GM23338 (cell line): Measurements from ENCODE around the gene TMEM87B. TPM values are rescaled to one million over a fixed set of nuclear protein-coding genes. Genes with fewer than 3 reads are reported as not detected.

Source experiments
- ATAC-seq: fragments of 200-7000 bp; cut with Tn5 transposase; 3 replicates; pipeline ENCODE4 v1.9.1; 2020
- DNase-seq: peaks from one replicate; pipeline ENCODE4 v3.0.0-alpha.2; 2015; ENCODE audit warnings: low spot score
- H2AFZ ChIP-seq: fragments of 200-600 bp; sonication (generic); 2 replicates; pipeline ENCODE4 v1.8.0; 2016; ENCODE audit warnings: antibody characterized with exemption, mild to moderate bottlenecking, moderate library complexity
- H3F3A ChIP-seq: fragments of 200-600 bp; sonication (generic); replicated peaks from 2 replicates; pipeline ENCODE4 v1.8.0; 2017; ENCODE audit warnings: antibody characterized with exemption, mixed run types, low read depth
- H3K27ac ChIP-seq: fragments of 200-600 bp; sonication (generic); 2 replicates; pipeline ENCODE4 v1.6.1; 2016; ENCODE audit warnings: low read depth
- H3K27me3 ChIP-seq: fragments of 200-600 bp; sonication (generic); 2 replicates; pipeline ENCODE4 v1.8.0; 2016; ENCODE audit warnings: mild to moderate bottlenecking, mixed run types, moderate library complexity; ENCODE audit not compliant: insufficient read depth
- H3K36me3 ChIP-seq: fragments of 200-600 bp; sonication (generic); 2 replicates; pipeline ENCODE4 v1.8.0; 2016; ENCODE audit warnings: mild to moderate bottlenecking; ENCODE audit not compliant: insufficient read depth
- H3K4me1 ChIP-seq: fragments of 200-600 bp; sonication (generic); 2 replicates; pipeline ENCODE4 v1.8.0; 2016; ENCODE audit warnings: mild to moderate bottlenecking, moderate library complexity; ENCODE audit not compliant: insufficient read depth
- H3K4me2 ChIP-seq: fragments of 200-600 bp; sonication (generic); 2 replicates; pipeline ENCODE4 v1.7.1; 2017; ENCODE audit warnings: mixed run types
- H3K4me3 ChIP-seq: fragments of 200-600 bp; sonication (generic); 2 replicates; pipeline ENCODE4 v1.6.1; 2016; ENCODE audit warnings: mixed run types
- H3K79me2 ChIP-seq: fragments of 200-600 bp; sonication (generic); replicated peaks from 2 replicates; pipeline ENCODE4 v1.8.0; 2017; ENCODE audit warnings: mild to moderate bottlenecking; ENCODE audit not compliant: insufficient read depth
- H3K9me2 ChIP-seq: fragments of 200-600 bp; sonication (generic); 2 replicates; pipeline ENCODE4 v1.8.0; 2017; ENCODE audit not compliant: insufficient read depth
- H4K20me1 ChIP-seq: fragments of 200-600 bp; sonication (generic); replicated peaks from 2 replicates; pipeline ENCODE4 v1.8.0; 2017; ENCODE audit warnings: mild to moderate bottlenecking; ENCODE audit not compliant: insufficient read depth
- H3K27ac Mint-ChIP-seq: 2 replicates; pipeline ENCODE4 v1.8.0; 2020; ENCODE audit warnings: inconsistent platforms, mild to moderate bottlenecking, moderate library complexity, mixed read lengths
- H3K27me3 Mint-ChIP-seq: 3 replicates; pipeline ENCODE4 v1.8.0; 2022; ENCODE audit warnings: low read depth, mild to moderate bottlenecking, moderate library complexity, mixed read lengths, inconsistent platforms; ENCODE audit not compliant: insufficient read depth, poor library complexity
- H3K36me3 Mint-ChIP-seq: 3 replicates; pipeline ENCODE4 v1.8.0; 2021; ENCODE audit warnings: low read depth, mild to moderate bottlenecking, inconsistent platforms, moderate library complexity, mixed read lengths
- H3K4me1 Mint-ChIP-seq: 3 replicates; pipeline ENCODE4 v1.8.0; 2020; ENCODE audit warnings: mild to moderate bottlenecking, inconsistent platforms, mixed read lengths
- H3K4me3 Mint-ChIP-seq: 3 replicates; pipeline ENCODE4 v1.8.0; 2021; ENCODE audit warnings: moderate library complexity, mild to moderate bottlenecking, inconsistent platforms, mixed read lengths
- H3K9me3 Mint-ChIP-seq: 3 replicates; pipeline ENCODE4 v1.8.0; 2020; ENCODE audit warnings: moderate library complexity, mild to moderate bottlenecking, inconsistent platforms, mixed read lengths
- CREB1 ChIP-seq: fragments of 250-450 bp; sonication (Bioruptor Pico); IDR thresholded peaks from 2 replicates; pipeline ENCODE4 v1.5.0; 2020; ENCODE audit warnings: low read depth, mild to moderate bottlenecking, moderate library complexity
- CTCF ChIP-seq, 2 experiments: fragments of 200-600 bp in 1 of 2; sonication (generic) in 1 of 2; conservative IDR thresholded peaks; 2 replicates each; pipeline versions ENCODE4 v1.5.1 to v1.6.1; 2016 to 2017; ENCODE audit warnings: antibody characterized with exemption in 2 of 2, low read depth in 2 of 2, mild to moderate bottlenecking in 2 of 2, moderate library complexity in 1 of 2
- NANOG ChIP-seq: IDR thresholded peaks from 2 replicates; pipeline ENCODE4 v1.6.1; 2016; ENCODE audit warnings: antibody characterized with exemption, borderline replicate concordance
- POLR2AphosphoS5 ChIP-seq: IDR thresholded peaks from 2 replicates; pipeline ENCODE4 v1.6.1; 2016; ENCODE audit warnings: antibody characterized with exemption, low read depth
- STAT1 ChIP-seq: IDR thresholded peaks from one replicate; pipeline ENCODE4 v1.6.1; 2016; ENCODE audit warnings: antibody characterized with exemption; ENCODE audit not compliant: unreplicated experiment
- ZNF114 ChIP-seq: fragments of 250-450 bp; sonication (Bioruptor Pico); IDR thresholded peaks from 2 replicates; pipeline ENCODE4 v1.5.0; 2020; ENCODE audit warnings: mild to moderate bottlenecking, moderate library complexity
- polyA plus RNA-seq: library from polyadenylated mRNA; unstranded; fragments of >200 nt; fragmentation: Nextera tagmentation; extraction: Ambion mirVana; gene quantifications from 2 replicates; pipeline ENCODE4 v1.2.1, GENCODE V29; 2016
- total RNA-seq: library from RNA; depleted of rRNA; stranded (reverse); fragments of >200 nt; shearing (Covaris generic); gene quantifications from 2 replicates; pipeline ENCODE4 v1.2.3, GENCODE V29; 2014
- TF ChIP-seq, protein P1 (sequence below): IDR thresholded peaks from one replicate; pipeline ENCODE4 v1.6.1; 2018; ENCODE audit warnings: antibody characterized with exemption; ENCODE audit not compliant: unreplicated experiment
- TF ChIP-seq, protein P2 (sequence below): IDR thresholded peaks from 2 replicates; pipeline ENCODE4 v1.6.1; 2016; ENCODE audit warnings: antibody characterized with exemption

Gene TMEM87B
- total and polyA plus RNA-seq, 2 experiments from 2014 or later: 7.0 to 15.4 TPM

- TF ChIP-seq, protein P1, sequence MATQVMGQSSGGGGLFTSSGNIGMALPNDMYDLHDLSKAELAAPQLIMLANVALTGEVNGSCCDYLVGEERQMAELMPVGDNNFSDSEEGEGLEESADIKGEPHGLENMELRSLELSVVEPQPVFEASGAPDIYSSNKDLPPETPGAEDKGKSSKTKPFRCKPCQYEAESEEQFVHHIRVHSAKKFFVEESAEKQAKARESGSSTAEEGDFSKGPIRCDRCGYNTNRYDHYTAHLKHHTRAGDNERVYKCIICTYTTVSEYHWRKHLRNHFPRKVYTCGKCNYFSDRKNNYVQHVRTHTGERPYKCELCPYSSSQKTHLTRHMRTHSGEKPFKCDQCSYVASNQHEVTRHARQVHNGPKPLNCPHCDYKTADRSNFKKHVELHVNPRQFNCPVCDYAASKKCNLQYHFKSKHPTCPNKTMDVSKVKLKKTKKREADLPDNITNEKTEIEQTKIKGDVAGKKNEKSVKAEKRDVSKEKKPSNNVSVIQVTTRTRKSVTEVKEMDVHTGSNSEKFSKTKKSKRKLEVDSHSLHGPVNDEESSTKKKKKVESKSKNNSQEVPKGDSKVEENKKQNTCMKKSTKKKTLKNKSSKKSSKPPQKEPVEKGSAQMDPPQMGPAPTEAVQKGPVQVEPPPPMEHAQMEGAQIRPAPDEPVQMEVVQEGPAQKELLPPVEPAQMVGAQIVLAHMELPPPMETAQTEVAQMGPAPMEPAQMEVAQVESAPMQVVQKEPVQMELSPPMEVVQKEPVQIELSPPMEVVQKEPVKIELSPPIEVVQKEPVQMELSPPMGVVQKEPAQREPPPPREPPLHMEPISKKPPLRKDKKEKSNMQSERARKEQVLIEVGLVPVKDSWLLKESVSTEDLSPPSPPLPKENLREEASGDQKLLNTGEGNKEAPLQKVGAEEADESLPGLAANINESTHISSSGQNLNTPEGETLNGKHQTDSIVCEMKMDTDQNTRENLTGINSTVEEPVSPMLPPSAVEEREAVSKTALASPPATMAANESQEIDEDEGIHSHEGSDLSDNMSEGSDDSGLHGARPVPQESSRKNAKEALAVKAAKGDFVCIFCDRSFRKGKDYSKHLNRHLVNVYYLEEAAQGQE: no peak
- TF ChIP-seq ZNF114 (no peak), STAT1 (no peak)
Measured at GRCh38 chr2:112021781-112022231, 33.3 kb upstream of the TMEM87B start (continued).

- Histone ChIP-seq H3K36me3 (no peaks in the 10 kb centered on the region), H3K27ac (no peak overlapping the region), H4K20me1 (no peaks in the 10 kb centered on the region), H3F3A (no peaks in the 10 kb centered on the region), H3K27me3 (no peaks in the 10 kb centered on the region), H3K4me3 (no peak overlapping the region), H3K4me2 (no peak overlapping the region), H3K79me2 (no peaks in the 10 kb centered on the region), H3K9me2 (no peaks in the 10 kb centered on the region), H3K4me1 (no peaks in the 10 kb centered on the region), H2AFZ (no peak overlapping the region)
- DNase-seq (no peak), ATAC-seq (no peak)
- Mint-ChIP-seq H3K4me1 (peaks cover 11% of the 10 kb centered on the region; the same call in 2 of the 3 replicates), H3K27me3 (no peaks in the 10 kb centered on the region), H3K27ac (no peak overlapping the region), H3K4me3 (no peak overlapping the region), H3K9me3 (no peaks in the 10 kb centered on the region), H3K36me3 (peaks cover 3% of the 10 kb centered on the region; the same call in 1 of the 3 replicates)
- TF ChIP-seq CREB1 (CRISPR knock-in tag): no peak
- TF ChIP-seq ZNF114: no peak
- TF ChIP-seq NANOG: no peak
- TF ChIP-seq CTCF (conservative IDR thresholded peaks at IDR 0.05; ENCODE audit: low read depth in 2 of 2): no peak
- no peak for TF ChIP-seq STAT1
- no peak for TF ChIP-seq POLR2AphosphoS5
- TF ChIP-seq, protein P2, sequence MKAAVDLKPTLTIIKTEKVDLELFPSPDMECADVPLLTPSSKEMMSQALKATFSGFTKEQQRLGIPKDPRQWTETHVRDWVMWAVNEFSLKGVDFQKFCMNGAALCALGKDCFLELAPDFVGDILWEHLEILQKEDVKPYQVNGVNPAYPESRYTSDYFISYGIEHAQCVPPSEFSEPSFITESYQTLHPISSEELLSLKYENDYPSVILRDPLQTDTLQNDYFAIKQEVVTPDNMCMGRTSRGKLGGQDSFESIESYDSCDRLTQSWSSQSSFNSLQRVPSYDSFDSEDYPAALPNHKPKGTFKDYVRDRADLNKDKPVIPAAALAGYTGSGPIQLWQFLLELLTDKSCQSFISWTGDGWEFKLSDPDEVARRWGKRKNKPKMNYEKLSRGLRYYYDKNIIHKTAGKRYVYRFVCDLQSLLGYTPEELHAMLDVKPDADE: no peak
- TF ChIP-seq, protein P1: no peak
Measured at GRCh38 chr2:112023707-112024106, 31.4 kb upstream of the TMEM87B start.
